ENCODE measurements around the gene TRIM44. TPM values are rescaled to one million over a fixed set of nuclear protein-coding genes. Genes with fewer than 3 reads are reported as not detected.

TRIM44 gene
- total RNA-seq, 3 donors from 2014 or later: 31.2 to 47.0 (median 33.1) TPM

DNA sequence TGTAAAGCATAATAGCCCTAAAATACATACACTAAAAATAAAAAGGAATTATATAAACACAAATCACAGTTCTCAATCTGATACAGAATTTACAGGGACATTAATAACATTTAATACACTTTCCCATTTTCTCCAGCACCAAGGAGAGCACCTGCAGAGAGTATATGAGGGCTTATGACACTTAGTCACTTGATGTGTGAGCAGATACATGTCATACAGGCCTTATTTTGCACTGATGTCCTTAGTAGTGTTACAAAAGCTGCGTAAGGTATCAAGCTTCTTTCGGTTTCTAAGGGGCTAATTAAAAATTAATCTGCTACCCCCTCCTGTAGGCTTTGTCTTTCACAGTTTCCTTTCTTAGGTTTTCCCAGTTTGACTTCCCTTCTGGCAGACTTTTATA lies 61.3 kb downstream of the TRIM44 start:
- Histone ChIP-seq H3K27me3 (no peaks in the 10 kb centered on the region), H3K4me1 (no peaks in the 10 kb centered on the region), H3K27ac (no peak overlapping the region), H3K36me3 (no peaks in the 10 kb centered on the region), H3K9me3 (no peaks in the 10 kb centered on the region), H3K4me3 (no peak overlapping the region)
- DNase-seq (ENCODE audit: low spot score in 2 of 2): no peak
- intact Hi-C loops (cut with DNase I; ENCODE audit: low total_unique reads): no loop called here
- TF ChIP-seq, protein P1, sequence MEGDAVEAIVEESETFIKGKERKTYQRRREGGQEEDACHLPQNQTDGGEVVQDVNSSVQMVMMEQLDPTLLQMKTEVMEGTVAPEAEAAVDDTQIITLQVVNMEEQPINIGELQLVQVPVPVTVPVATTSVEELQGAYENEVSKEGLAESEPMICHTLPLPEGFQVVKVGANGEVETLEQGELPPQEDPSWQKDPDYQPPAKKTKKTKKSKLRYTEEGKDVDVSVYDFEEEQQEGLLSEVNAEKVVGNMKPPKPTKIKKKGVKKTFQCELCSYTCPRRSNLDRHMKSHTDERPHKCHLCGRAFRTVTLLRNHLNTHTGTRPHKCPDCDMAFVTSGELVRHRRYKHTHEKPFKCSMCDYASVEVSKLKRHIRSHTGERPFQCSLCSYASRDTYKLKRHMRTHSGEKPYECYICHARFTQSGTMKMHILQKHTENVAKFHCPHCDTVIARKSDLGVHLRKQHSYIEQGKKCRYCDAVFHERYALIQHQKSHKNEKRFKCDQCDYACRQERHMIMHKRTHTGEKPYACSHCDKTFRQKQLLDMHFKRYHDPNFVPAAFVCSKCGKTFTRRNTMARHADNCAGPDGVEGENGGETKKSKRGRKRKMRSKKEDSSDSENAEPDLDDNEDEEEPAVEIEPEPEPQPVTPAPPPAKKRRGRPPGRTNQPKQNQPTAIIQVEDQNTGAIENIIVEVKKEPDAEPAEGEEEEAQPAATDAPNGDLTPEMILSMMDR (IDR thresholded peaks at IDR 0.05): no peak
- TF ChIP-seq POLR2AphosphoS5 (IDR thresholded peaks at IDR 0.05) (no peak), POLR2A (IDR thresholded peaks at IDR 0.05) (no peak)

DNA sequence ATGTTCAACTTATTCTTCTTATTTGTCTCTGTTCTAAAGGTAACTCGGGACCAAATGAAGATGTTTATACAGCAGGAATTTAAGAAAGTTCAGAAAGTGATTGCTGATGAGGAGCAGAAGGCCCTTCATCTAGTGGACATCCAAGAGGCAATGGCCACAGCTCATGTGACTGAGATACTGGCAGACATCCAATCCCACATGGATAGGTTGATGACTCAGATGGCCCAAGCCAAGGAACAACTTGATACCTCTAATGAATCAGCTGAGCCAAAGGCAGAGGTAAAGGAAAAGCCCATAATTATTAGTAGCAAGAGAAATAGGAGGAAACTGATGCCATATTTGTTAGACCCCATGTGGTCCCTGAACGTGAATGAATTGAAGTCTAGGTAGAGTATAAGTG lies 63.3 kb downstream of the TRIM44 start:
- TF ChIP-seq POLR2A (IDR thresholded peaks at IDR 0.05) (no peak), POLR2AphosphoS5 (IDR thresholded peaks at IDR 0.05) (no peak)
- TF ChIP-seq, protein P1 (IDR thresholded peaks at IDR 0.05): no peak
- Histone ChIP-seq H3K36me3 (no peaks in the 10 kb centered on the region), H3K4me3 (no peak overlapping the region), H3K4me1 (no peaks in the 10 kb centered on the region), H3K27me3 (no peaks in the 10 kb centered on the region), H3K27ac (no peak overlapping the region), H3K9me3 (peaks cover 0 to 2% of the 10 kb centered on the region in 2 donors)
- intact Hi-C loops (cut with DNase I; ENCODE audit: low total_unique reads): no loop called here
- no peak for DNase-seq (ENCODE audit: low spot score in 2 of 2)

DNA sequence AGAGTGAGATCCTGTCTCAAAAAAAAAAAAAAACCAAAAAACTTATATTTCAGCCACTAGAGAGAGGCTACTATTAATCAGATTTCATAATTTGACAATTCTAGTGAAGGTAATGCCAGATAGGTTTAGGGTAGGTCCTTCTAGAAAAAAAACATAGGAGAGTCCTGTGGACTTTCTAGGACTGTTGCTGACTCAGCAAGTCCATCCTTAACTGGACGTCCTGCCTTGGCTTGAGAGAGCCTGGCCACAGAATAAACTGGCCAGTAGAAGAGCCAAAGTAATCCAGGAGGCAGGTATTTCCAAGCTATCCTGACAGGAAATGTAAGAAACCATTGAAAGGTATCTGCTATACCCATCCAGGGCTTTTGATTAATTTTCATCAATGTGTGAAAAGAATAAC lies 64.6 kb downstream of the TRIM44 start:
- Histone ChIP-seq H3K27ac (no peak overlapping the region), H3K36me3 (no peaks in the 10 kb centered on the region)

DNA sequence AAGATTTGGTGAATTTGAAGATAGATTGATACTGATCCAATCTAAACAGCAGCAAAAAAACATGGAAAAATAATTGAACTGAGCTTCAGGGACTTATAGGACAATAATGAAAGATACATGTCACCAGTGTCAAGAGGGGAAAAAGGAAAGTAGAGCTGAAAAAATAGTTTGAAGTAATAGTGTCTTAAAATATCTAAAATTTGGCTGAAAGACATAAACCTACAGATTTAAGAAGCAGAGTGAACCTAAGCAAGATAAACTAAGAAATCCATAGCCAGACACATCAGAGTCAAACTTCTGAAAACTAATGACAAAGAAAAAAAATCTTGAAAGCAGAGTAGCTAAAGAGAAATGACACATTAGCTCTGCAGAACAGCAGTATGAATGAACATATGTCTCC lies 67.7 kb downstream of the TRIM44 start:
- intact Hi-C loops (cut with DNase I; ENCODE audit: low total_unique reads): no loop called here
- no peak for DNase-seq (ENCODE audit: low spot score in 2 of 2)
- TF ChIP-seq, protein P1 (IDR thresholded peaks at IDR 0.05): no peak
- TF ChIP-seq POLR2AphosphoS5 (IDR thresholded peaks at IDR 0.05) (no peak), POLR2A (IDR thresholded peaks at IDR 0.05) (no peak)
- Histone ChIP-seq H3K27ac (no peak overlapping the region), H3K36me3 (no peaks in the 10 kb centered on the region), H3K4me3 (no peak overlapping the region), H3K4me1 (no peaks in the 10 kb centered on the region), H3K9me3 (peaks cover 0 to 5% of the 10 kb centered on the region in 2 donors), H3K27me3 (no peaks in the 10 kb centered on the region)

More for the DNA sequence above, 64.6 kb downstream of the TRIM44 start:
- intact Hi-C loops (cut with DNase I; ENCODE audit: low total_unique reads): no loop called here
- TF ChIP-seq, protein P1 (IDR thresholded peaks at IDR 0.05): no peak
- DNase-seq (ENCODE audit: low spot score in 2 of 2): no peak
- Histone ChIP-seq H3K27me3 (no peaks in the 10 kb centered on the region), H3K9me3 (peaks cover 0 to 5% of the 10 kb centered on the region in 2 donors), H3K4me3 (no peak overlapping the region), H3K4me1 (no peaks in the 10 kb centered on the region)

DNA sequence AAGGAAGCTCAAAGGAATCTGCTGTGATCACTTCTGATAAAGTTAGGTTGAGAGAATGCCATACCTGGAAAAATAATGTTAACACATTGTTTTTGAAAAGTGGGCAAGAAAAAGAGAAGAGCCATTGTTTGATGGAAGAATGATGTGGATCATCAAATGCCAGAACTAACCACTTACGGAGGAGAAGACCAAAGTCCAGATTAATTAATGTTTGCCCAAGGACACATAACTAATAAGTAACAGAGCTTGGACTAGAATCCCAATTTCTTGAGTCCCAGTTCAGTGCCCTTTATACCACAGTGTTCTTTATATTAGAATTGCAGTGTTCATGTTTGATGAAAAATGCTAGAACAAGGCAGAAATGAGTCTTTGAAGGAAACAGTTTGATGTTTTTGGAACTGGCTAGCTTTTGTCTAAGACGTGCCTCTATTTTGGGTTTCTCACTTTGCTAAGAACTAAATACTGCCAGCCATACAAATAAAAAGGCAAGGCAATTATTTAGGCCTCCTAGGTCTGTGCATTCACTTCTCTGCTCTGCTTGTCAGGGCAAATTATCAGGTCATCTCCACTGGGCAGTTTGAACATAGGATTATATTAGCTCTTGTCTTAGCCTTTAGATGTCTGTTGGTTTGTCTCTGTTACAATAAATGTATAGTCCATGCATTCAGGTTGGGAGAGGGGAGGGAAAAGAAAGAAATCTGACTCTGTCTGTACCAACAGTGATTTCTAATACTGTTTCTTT lies 72.3 kb downstream of the TRIM44 start:
- no peaks in the 10 kb centered on the region for H3K27me3 ChIP-seq
- H3K36me3 ChIP-seq: no peaks in the 10 kb centered on the region

More for the DNA sequence above, 72.3 kb downstream of the TRIM44 start:
- intact Hi-C loops (cut with DNase I; ENCODE audit: low total_unique reads): no loop called here
- no peak for DNase-seq (ENCODE audit: low spot score in 2 of 2)
- no peak for TF ChIP-seq POLR2A (IDR thresholded peaks at IDR 0.05)
- TF ChIP-seq POLR2AphosphoS5 (IDR thresholded peaks at IDR 0.05): no peak
- TF ChIP-seq, protein P1 (IDR thresholded peaks at IDR 0.05): no peak
- no peaks in the 10 kb centered on the region for H3K4me1 ChIP-seq
- no peak overlapping the region for H3K4me3 ChIP-seq
- H3K27ac ChIP-seq: no peak overlapping the region
- H3K9me3 ChIP-seq: peaks cover 0 to 5% of the 10 kb centered on the region in 2 donors

All from breast epithelium (tissue), 4 donors.